HG03565 (cell line): Measurements from ENCODE around the gene ABCC9.

Experiments
- ATAC-seq: cut with Tn5 transposase; IDR thresholded peaks from one replicate; pipeline ENCODE4 v1.9.1; 2021; ENCODE audit warnings: mild to moderate bottlenecking, moderate library complexity; ENCODE audit not compliant: unreplicated experiment

The ABCC9 gene

DNA sequence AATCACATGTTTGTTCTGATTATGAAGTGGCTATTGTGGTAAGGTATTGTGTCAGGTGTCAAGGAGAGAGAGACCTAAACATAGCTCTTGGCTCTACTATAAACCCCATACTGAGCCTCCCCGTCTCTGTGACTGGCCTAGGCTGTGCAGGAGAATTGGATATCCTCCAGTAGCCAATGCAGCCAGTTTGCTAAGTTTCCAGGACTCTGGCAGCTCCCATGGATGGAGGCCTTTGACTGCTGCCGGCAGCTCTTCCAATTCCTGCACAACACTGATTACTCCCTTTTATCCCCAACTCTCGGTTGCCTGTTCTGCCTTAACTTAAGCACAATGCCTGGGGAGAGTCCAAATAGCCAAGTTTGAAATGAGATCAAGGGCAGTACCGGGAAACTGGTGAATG is 59.3 kb downstream of the ABCC9 start:
- ATAC-seq, result no peak

GRCh38 chr12:21879312-21879711 is 61.9 kb downstream of the ABCC9 start:
- no peak for ATAC-seq

DNA sequence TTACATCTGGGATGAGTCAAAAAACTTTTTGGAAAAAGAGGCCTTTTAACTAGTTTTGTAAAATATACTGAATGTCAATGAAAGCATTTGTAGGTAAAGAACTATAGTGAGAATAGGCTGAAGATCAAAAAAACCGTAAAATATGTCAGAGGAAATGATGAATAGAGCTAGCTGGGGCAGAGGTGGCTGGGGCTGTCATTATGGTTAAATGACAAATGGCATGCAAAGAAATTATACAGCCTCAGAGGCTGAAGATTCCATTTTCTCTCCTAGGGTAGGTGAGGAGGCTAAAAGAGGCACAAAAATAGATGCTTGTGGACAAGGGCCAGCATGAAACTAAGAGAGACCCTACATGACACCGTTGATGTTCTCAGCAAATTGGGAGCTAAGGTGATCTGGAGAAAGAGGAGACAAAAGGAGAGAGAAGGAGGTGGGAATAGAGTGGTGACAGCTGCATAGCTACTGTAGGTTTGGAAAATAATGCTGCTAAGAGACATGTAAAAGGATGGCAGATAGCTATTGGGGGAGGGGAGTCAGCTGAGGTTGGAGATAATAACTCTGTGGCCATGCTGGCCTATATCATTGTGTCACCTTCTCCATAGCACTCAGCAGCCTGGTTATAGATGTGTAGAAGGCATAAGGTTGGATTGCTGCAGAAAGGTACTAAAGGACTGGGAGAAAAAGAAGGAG is 63.8 kb downstream of the ABCC9 start:
- no peak for ATAC-seq

DNA sequence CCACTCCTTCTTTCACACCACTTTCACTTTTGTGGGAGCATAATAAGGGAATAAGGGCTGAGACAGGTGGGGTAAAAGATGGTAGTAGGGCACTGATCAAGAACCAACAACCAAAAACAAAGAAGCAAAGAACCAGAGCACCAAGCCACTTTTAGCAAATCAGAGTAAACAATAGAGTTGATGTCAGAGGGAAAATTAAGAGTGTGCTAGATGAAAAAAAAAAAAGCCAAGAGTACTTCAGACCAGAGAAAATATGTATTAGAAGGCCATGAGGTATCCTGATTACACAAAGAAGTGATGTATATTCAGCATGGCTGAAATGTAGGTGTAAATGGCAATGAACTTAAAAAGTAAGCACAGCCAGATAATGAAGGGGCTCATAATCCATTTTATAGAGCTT is 75.4 kb downstream of the ABCC9 start:
- no peak for ATAC-seq

DNA sequence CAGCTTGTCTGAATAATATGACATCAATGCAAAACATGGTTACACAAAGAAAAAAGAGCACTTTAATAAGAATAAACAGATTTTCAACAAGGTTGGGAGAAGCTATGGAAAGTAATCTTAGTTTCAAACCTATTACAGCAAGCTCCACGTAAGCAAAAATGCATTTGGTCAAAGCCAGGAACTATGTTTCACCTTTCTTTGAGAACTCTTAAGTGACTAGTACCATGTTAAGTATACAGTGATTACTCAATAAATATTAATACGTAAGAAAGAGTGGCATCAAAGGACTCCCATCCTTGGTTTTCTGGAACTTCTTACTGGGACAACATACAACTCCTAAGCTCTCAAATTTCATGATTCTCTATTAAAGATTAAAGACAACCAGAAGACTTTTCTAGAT is 80.7 kb downstream of the ABCC9 start:
- no peak for ATAC-seq

- no peak for ATAC-seq
Observed at GRCh38 chr12:21860128-21860527, 81.1 kb downstream of the ABCC9 start.

GRCh38 chr12:21852251-21852650 is 89.0 kb downstream of the ABCC9 start:
- no peak for ATAC-seq

- no peak for ATAC-seq
Observed at GRCh38 chr12:21851151-21851550, 90.1 kb downstream of the ABCC9 start.

DNA sequence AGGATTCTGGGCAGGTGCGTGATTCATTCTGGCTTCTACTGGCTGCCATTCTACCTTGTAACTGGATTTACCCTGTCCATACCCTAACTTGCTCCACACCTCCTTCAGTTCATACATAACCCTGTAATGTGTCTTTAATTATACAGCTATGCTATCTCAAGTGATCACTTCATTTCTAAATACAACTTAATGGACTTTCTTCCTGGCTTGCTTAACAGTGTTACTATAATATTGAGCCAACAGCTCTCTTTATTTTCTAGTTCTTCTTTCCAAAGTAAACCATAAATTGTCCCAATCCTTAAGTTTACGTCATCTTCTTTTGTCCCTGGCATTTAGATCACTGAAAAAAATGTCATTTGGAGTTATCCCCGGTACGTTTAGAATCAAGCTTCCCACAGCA is 90.8 kb downstream of the ABCC9 start:
- ATAC-seq, result no peak

GRCh38 chr12:21849878-21850277 is 91.3 kb downstream of the ABCC9 start:
- no peak for ATAC-seq

- ATAC-seq, result no peak
Observed at GRCh38 chr12:21848192-21848591, 93.0 kb downstream of the ABCC9 start.

- no peak for ATAC-seq
Observed at GRCh38 chr12:21843795-21844194, 97.4 kb downstream of the ABCC9 start.

DNA sequence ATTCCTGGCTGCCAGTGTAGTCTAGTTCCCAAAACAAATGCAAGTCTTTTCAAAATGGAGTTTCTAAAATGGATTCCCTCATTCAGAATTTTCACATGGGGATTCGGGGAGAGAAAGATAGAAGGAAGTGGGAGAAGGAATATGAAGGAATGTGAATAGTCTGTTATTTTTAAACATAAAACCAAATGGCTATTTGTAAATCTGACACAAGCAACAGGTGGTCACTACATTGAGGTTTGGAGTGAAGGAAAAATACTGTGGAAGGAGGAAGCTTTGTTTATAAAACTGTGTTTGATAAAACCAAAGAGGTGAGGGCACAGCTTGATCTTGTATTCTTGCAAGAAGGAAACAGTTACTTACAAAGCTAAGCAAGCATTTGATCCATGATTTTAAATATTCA is 101.5 kb downstream of the ABCC9 start:
- no peak for ATAC-seq

DNA sequence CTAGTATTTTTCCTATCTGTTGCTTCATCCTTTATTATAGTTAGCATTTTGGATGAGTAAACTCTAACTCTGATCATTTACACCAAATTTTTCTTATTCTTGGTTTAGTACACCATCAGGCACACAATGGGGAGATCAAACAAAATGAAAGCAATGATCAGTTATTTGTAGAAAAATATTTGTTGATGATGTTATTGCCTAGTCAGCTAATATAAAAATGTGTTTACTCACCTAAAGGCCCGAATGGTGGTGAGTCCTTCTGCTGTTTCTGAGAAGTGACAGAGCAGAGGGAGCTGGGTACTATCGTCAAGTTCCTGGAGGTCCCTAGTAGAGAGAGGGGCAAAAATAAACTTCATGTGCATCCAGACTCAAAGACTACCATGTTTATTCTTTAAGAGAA is 103.4 kb downstream of the ABCC9 start:
- ATAC-seq, result no peak

GRCh38 chr12:21831791-21832344 is 109.4 kb downstream of the ABCC9 start:
- no peak for ATAC-seq

DNA sequence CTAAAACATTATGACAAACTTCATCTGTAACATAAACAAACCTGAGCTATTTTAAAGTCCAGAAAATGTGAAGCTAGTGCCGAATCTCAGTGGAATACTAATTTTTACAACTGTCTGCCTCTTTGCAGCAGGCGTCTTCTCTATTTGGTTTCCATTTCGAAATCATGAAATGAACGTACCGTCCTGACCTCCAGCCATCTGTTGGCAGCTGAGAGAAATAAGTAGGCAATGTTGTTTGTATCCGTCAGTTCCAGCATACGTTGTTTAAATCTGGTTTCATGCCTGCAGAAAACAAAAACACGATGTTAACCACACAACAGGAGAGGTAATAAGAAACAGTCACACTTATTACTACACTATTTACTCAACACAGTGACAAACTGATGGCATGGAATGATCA is 112.4 kb downstream of the ABCC9 start:
- no peak for ATAC-seq

DNA sequence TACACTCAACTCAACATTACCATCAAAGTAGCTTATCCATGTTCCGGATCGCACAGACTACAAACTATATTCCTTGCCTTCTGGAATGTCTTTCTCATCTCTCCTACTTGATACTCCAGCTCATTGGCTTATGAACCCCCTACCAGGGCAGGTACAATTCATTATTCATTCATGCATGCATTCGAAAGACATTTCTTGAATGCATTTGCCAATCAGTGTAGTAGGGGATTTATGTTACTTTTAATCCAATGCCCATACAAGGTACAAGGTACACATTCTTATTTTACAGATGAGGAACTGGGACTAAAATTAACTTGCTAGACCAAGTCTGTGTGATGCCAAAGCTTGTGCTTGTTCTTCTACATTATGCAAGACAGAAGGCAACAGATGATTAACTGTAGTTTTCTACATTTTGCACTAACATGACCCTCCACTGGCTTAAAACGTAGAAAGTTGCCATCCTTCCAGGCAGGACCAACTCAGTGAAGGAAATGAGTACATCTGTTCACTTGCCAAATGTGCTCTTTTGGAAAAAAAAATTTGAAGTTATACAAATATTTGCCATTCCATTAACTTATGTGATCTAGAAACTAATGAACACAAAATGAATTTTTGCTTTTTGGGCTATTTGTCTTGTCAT is 113.0 kb downstream of the ABCC9 start:
- no peak for ATAC-seq

- ATAC-seq, result no peak
Observed at GRCh38 chr12:21827083-21827482, 114.1 kb downstream of the ABCC9 start.

GRCh38 chr12:21826618-21826910 is 114.7 kb downstream of the ABCC9 start:
- no peak for ATAC-seq

DNA sequence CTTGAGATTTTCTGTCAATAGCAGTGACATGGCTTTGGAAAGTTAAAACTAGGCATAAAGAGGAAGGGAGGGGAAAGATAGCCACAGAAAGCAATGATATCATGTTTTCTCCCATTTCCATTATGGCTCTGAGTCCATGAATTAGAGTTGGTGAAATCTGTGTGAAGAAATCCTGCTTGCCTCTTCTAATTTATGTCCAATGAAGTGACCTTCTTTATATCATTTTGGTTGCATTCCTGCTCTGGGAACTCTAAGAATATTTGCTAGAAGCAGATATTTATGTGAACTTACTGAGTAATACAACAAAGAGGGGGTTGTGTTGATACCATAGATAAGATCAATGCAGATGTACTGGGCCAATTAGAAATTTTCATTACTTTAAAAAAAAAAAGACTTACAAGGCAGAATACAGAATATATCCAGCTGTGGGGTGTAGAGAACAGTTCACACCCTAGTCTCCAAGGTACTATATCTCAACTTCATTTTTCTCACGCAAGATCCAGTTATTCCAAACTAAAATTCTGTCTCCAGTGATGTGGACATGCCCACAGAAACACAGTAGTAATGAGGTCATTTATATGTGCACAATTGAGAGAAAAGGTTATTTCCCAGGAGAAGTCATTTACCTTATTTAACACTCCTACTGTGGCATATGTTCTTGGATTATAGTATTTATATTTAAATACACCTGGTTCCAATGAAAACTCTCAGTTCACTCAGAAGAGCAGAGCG is 115.2 kb downstream of the ABCC9 start:
- no peak for ATAC-seq

DNA sequence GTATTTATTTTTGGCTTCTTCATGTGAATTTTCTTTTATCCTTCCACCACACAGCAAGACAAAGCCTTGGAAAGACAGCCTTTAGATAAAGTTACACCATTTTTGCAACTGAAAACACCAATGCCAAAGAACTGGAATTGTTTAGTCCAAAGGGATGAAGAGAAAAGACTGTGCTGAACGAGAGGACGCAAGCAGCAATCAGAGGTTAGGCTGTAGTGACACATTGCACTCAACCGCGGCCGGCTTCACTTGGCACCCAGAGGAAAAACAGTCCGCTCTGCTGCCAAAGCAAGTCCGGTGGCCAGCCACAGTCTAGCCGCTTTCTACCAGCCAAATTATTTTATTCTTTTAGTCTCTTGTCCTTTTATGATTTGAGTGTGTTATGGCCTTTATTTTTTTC is 117.6 kb downstream of the ABCC9 start:
- ATAC-seq, result no peak

DNA sequence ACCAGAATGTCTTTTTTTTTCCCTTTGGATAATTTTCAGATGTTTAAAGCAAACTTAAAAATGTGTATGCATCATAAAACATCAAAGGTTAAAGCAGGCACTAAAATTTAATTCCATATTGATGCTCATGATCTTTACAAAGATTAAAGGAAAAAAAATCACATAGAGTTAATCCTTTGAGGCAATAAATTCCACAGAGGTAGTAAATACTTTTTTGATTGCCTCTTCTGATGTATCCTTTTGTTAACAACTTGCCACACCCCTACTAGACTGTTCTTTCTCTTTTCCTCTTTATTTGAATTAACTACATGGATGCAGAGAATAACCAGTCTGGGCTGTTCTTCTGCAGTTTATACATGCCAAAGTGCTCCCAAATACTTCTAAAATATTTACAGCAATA is 121.5 kb downstream of the ABCC9 start:
- no peak for ATAC-seq
